A172 (cell line): ENCODE measurements around the gene NR2C1. TPM values are rescaled to one million over a fixed set of nuclear protein-coding genes. Genes with fewer than 3 reads are reported as not detected.
A peak's percentile ranks its signal among the peaks of the same experiment; 100 is the strongest.
"Not testable (repeated sequence)": the region's sequence is repeated elsewhere in the genome, so short reads cannot be mapped to it uniquely, and the experiment has no call there.

Source experiments
- DNase-seq: peaks from one replicate; pipeline ENCODE4 v3.0.0-alpha.2; 2015; ENCODE audit warnings: low spot score
- total RNA-seq: library from RNA; depleted of rRNA; stranded (reverse); fragments of >200 nt; shearing (Covaris generic); gene quantifications from 2 replicates; pipeline ENCODE4 v1.2.3, GENCODE V29; 2014

Gene NR2C1
- total RNA-seq, 1 experiment from 2014 or later, result 22.2 TPM

GRCh38 chr12:95003213-95003920, 70.1 kb downstream of the NR2C1 start, which contains the start of gene NDUFA12:
Gene NDUFA12, minus strand, starts transcription at chr12:95003697. Its CDS starts 17 bp downstream, at chr12:95003680.
- peak; percentile 90 for DNase-seq

- no peak for DNase-seq
Measured at GRCh38 chr12:95002754-95003153, 70.7 kb downstream of the NR2C1 start.

GRCh38 chr12:94998326-94998725, 75.1 kb downstream of the NR2C1 start:
- DNase-seq, result no peak

GRCh38 chr12:94997726-94998125, 75.7 kb downstream of the NR2C1 start:
- no peak for DNase-seq

- DNase-seq, result no peak
Measured at GRCh38 chr12:94997061-94997460, 76.4 kb downstream of the NR2C1 start.

GRCh38 chr12:94994312-94994711, 79.1 kb downstream of the NR2C1 start:
- peak; percentile 80 for DNase-seq

- DNase-seq, result not testable (repeated sequence)
Measured at GRCh38 chr12:94993855-94994254, 79.6 kb downstream of the NR2C1 start.

- no peak for DNase-seq
Measured at GRCh38 chr12:94990222-94990621, 83.2 kb downstream of the NR2C1 start.

GRCh38 chr12:94988471-94988870, 84.9 kb downstream of the NR2C1 start:
- DNase-seq, result no peak

- peak; percentile 33 for DNase-seq
Measured at GRCh38 chr12:94987801-94988200, 85.6 kb downstream of the NR2C1 start.

GRCh38 chr12:94987076-94987669, 86.2 kb downstream of the NR2C1 start:
- DNase-seq, result no peak

- not testable (repeated sequence) for DNase-seq
Measured at GRCh38 chr12:94985099-94985498, 88.3 kb downstream of the NR2C1 start.

- DNase-seq, result no peak
Measured at GRCh38 chr12:94983321-94983720, 90.1 kb downstream of the NR2C1 start.

GRCh38 chr12:94982456-94982855, 91.0 kb downstream of the NR2C1 start:
- DNase-seq, result no peak

GRCh38 chr12:94980577-94980976, 92.8 kb downstream of the NR2C1 start:
- DNase-seq, result no peak

GRCh38 chr12:94979941-94980340, 93.5 kb downstream of the NR2C1 start:
- no peak for DNase-seq

GRCh38 chr12:94977766-94978468, 95.5 kb downstream of the NR2C1 start:
- no peak for DNase-seq

- peak; percentile 81 for DNase-seq
Measured at GRCh38 chr12:94973221-94973620, 100.2 kb downstream of the NR2C1 start.

- DNase-seq, result no peak
Measured at GRCh38 chr12:94972795-94973194, 100.6 kb downstream of the NR2C1 start.

GRCh38 chr12:94971923-94972322, 101.5 kb downstream of the NR2C1 start:
- DNase-seq, result no peak

- DNase-seq, result no peak
Measured at GRCh38 chr12:94970560-94970959, 102.9 kb downstream of the NR2C1 start.
